ENCODE results near the gene IQSEC2. TPM values are rescaled to one million over a fixed set of nuclear protein-coding genes. Genes with fewer than 3 reads are reported as not detected.

IQSEC2 gene
- total RNA-seq, 1 donor from 2014 or later: 3.4 TPM

DNA sequence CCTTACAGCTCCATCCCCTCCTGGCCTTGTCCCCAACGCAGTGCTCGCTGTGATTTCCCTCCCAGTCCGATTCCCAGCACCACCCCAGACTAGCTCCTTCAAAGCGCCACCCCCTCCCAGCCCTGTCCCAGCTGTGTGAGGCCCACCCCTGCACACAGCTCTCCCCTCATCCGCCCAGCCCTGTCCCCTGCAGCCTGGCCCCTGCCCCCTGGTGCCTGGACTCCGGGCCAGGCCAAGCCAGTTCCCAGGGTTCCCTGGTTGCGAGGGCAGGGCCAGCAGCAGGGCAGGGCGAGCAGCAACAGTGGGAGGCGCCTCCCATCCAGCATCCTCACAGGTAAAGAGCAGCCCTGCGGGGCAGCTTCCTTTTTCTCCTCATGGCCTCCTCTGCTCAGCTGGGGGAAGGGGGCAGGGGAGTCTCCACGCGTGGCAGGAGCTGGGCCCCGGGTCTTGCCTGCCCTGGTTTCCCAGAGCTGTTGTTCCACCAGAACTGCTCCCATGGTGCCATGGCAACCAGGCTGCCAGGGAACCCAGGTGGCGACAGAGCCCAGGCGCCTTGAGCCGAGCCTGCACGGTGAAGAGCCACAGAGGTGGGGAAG, 24.8 kb downstream of the IQSEC2 start:
- no peak for DNase-seq (ENCODE audit: low read depth)
- Histone ChIP-seq H3K4me3 (ENCODE audit: low read depth, low read length) (no peak overlapping the region), H3K36me3 (ENCODE audit: control insufficient read depth, insufficient read depth, low read length) (peaks cover 1% of the 10 kb centered on the region), H3K27me3 (ENCODE audit: control insufficient read depth, insufficient read depth, low read length) (no peaks in the 10 kb centered on the region)
- TF ChIP-seq CTCF (IDR thresholded peaks at IDR 0.05; ENCODE audit: insufficient read depth, low read length, severe bottlenecking): no peak
- no peak for FAIRE-seq

- Histone ChIP-seq H3K36me3 (ENCODE audit: control insufficient read depth, insufficient read depth, low read length) (peaks cover 1% of the 10 kb centered on the region), H3K4me3 (ENCODE audit: low read depth, low read length) (no peak overlapping the region), H3K27me3 (ENCODE audit: control insufficient read depth, insufficient read depth, low read length) (no peaks in the 10 kb centered on the region)
- no peak for TF ChIP-seq CTCF (IDR thresholded peaks at IDR 0.05; ENCODE audit: insufficient read depth, low read length, severe bottlenecking)
- DNase-seq (ENCODE audit: low read depth) (no peak), FAIRE-seq (no peak)
These were observed 25.6 kb downstream of the IQSEC2 start for GRCh38 chrX:53255738-53256191.

- FAIRE-seq: no peak
These were observed 26.6 kb downstream of the IQSEC2 start for GRCh38 chrX:53254570-53255461.

GRCh38 chrX:53253293-53254020, 27.9 kb downstream of the IQSEC2 start:
- no peak for DNase-seq (ENCODE audit: low read depth)
- no peaks in the 10 kb centered on the region for H3K27me3 ChIP-seq (ENCODE audit: control insufficient read depth, insufficient read depth, low read length)

More at GRCh38 chrX:53254570-53255461, 26.6 kb downstream of the IQSEC2 start:
- TF ChIP-seq CTCF (IDR thresholded peaks at IDR 0.05; ENCODE audit: insufficient read depth, low read length, severe bottlenecking): no peak
- H3K36me3 ChIP-seq (ENCODE audit: control insufficient read depth, insufficient read depth, low read length): peaks cover 1% of the 10 kb centered on the region
- DNase-seq (ENCODE audit: low read depth): no peak
- no peaks in the 10 kb centered on the region for H3K27me3 ChIP-seq (ENCODE audit: control insufficient read depth, insufficient read depth, low read length)
- no peak overlapping the region for H3K4me3 ChIP-seq (ENCODE audit: low read depth, low read length)

DNA sequence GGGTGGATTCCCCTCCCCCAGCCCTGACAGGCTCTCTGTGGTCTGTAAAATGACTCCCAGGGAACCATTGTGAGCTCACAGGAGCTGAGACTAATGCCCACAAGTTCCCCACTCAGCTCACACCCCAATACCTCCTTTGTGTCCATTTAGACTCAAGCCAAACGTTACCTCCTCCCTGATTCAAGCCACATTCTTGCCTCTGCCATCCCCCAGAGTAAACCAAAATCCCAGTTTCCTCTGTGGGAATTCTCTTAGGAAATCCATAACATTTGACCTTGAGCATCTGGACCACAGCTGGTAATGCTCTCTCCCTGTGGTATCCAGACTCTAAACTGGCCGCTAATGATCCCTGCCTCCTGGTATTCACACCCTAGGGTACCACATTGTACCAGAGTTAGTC, 30.1 kb downstream of the IQSEC2 start:
- TF ChIP-seq CTCF (IDR thresholded peaks at IDR 0.05; ENCODE audit: insufficient read depth, low read length, severe bottlenecking): no peak
- no peak for DNase-seq (ENCODE audit: low read depth)
- Histone ChIP-seq H3K4me3 (ENCODE audit: low read depth, low read length) (no peak overlapping the region), H3K36me3 (ENCODE audit: control insufficient read depth, insufficient read depth, low read length) (peaks cover 1% of the 10 kb centered on the region), H3K27me3 (ENCODE audit: control insufficient read depth, insufficient read depth, low read length) (no peaks in the 10 kb centered on the region)
- no peak for FAIRE-seq

More at GRCh38 chrX:53253293-53254020, 27.9 kb downstream of the IQSEC2 start:
- Histone ChIP-seq H3K4me3 (ENCODE audit: low read depth, low read length) (no peak overlapping the region), H3K36me3 (ENCODE audit: control insufficient read depth, insufficient read depth, low read length) (peaks cover 1% of the 10 kb centered on the region)
- no peak for FAIRE-seq
- no peak for TF ChIP-seq CTCF (IDR thresholded peaks at IDR 0.05; ENCODE audit: insufficient read depth, low read length, severe bottlenecking)

Data from bronchial epithelial cell (primary cell).